IMR-90 (cell line): ENCODE results near the gene COL5A3. TPM values are rescaled to one million over a fixed set of nuclear protein-coding genes. Genes with fewer than 3 reads are reported as not detected.

Experiments
- ATAC-seq: fragments of 200-7000 bp; cut with Tn5 transposase; 2 replicates; pipeline ENCODE4 v1.9.1; 2020; ENCODE audit warnings: low read depth, mild to moderate bottlenecking, moderate library complexity
- BruUV-seq: library from RNA; stranded (reverse); fragments of 400-500 nt; replicated peaks from 2 replicates; lab custom pipeline; 2021; lab: Mats Ljungman, UMichigan
- CTCF ChIA-PET: fragments of 300-600 bp; formaldehyde crosslinking; extraction: SDS; loops from one replicate; lab custom pipeline; 2021; ENCODE audit warnings: antibody characterized with exemption; lab: Yijun Ruan, JAX
- POLR2A ChIA-PET: fragments of 300-600 bp; sonication (Branson Sonifier 250); formaldehyde crosslinking; loops from one replicate; lab custom pipeline; 2022; ENCODE audit warnings: antibody characterized with exemption; ENCODE audit not compliant: unreplicated experiment; lab: Charles Lee
- DNase-seq: peaks from one replicate; pipeline ENCODE4 v3.0.0; 2013
- H2AFZ ChIP-seq: replicated peaks from 2 replicates; pipeline ENCODE3; 2013; ENCODE audit warnings: low read length, mild to moderate bottlenecking; ENCODE audit not compliant: poor library complexity
- H2AK5ac ChIP-seq: 2 replicates; pipeline ENCODE4 v1.6.1; 2013; ENCODE audit warnings: low read depth, low read length, inconsistent platforms
- H2AK9ac ChIP-seq: replicated peaks from 2 replicates; pipeline ENCODE3; 2013; ENCODE audit warnings: mild to moderate bottlenecking, low read depth, low read length, moderate library complexity; ENCODE audit not compliant: poor library complexity
- H2BK120ac ChIP-seq: 2 replicates; pipeline ENCODE4 v1.6.1; 2013; ENCODE audit warnings: low read depth, low read length, inconsistent platforms
- H2BK15ac ChIP-seq: 3 replicates; pipeline ENCODE4 v1.6.1; 2013; ENCODE audit warnings: low read depth, low read length, inconsistent platforms
- H2BK20ac ChIP-seq: 2 replicates; pipeline ENCODE4 v1.6.1; 2013; ENCODE audit warnings: low read depth, mild to moderate bottlenecking, inconsistent platforms, low read length, moderate library complexity
- H2BK5ac ChIP-seq: 2 replicates; pipeline ENCODE4 v1.6.1; 2013; ENCODE audit warnings: mild to moderate bottlenecking, low read depth, low read length, inconsistent platforms; ENCODE audit not compliant: poor library complexity, severe bottlenecking
- H3K14ac ChIP-seq: replicated peaks from 2 replicates; pipeline ENCODE4 v1.6.1; 2013; ENCODE audit warnings: low read depth, low read length, inconsistent platforms
- H3K18ac ChIP-seq: 2 replicates; pipeline ENCODE4 v1.6.1; 2013; ENCODE audit warnings: low read depth, low read length, control low read depth
- H3K23ac ChIP-seq: 2 replicates; pipeline ENCODE4 v1.6.1; 2013; ENCODE audit warnings: low read depth, low read length, inconsistent platforms
- H3K27ac ChIP-seq: 2 replicates; pipeline ENCODE4 v1.5.1; 2013; ENCODE audit warnings: mild to moderate bottlenecking, control low read depth, low read length; ENCODE audit not compliant: insufficient read depth
- H3K27me3 ChIP-seq: 2 replicates; pipeline ENCODE4 v1.6.1; 2013; ENCODE audit warnings: low read length; ENCODE audit not compliant: control insufficient read depth, insufficient read depth
- H3K36me3 ChIP-seq: 2 replicates; pipeline ENCODE4 v1.6.1; 2013; ENCODE audit warnings: low read length, mixed read lengths; ENCODE audit not compliant: control insufficient read depth, insufficient read depth
- H3K4ac ChIP-seq: 2 replicates; pipeline ENCODE4 v1.6.1; 2013; ENCODE audit warnings: low read depth, low read length, inconsistent platforms
- H3K4me1 ChIP-seq: 2 replicates; pipeline ENCODE4 v1.6.1; 2013; ENCODE audit warnings: low read length, mixed read lengths; ENCODE audit not compliant: control insufficient read depth, insufficient read depth
- H3K4me2 ChIP-seq: 2 replicates; pipeline ENCODE4 v1.6.1; 2013; ENCODE audit warnings: low read depth, mild to moderate bottlenecking, control low read depth, low read length, moderate library complexity
- H3K4me3 ChIP-seq: 2 replicates; pipeline ENCODE4 v1.5.1; 2013; ENCODE audit warnings: low read depth, mild to moderate bottlenecking, control low read depth, low read length, moderate library complexity; ENCODE audit not compliant: insufficient read depth
- H3K56ac ChIP-seq: 2 replicates; pipeline ENCODE4 v1.6.1; 2013; ENCODE audit warnings: low read length, inconsistent platforms; ENCODE audit not compliant: insufficient read depth; ENCODE audit errors: extremely low read depth
- H3K79me1 ChIP-seq, 2 experiments: 2 replicates each; pipeline ENCODE4 v1.6.1; 2013; ENCODE audit warnings: low read length in 2 of 2, inconsistent platforms in 1 of 2, low read depth in 1 of 2
- H3K9ac ChIP-seq: 2 replicates; pipeline ENCODE4 v1.6.1; 2013; ENCODE audit warnings: low read depth, low read length, control low read depth
- H3K9me1 ChIP-seq: 2 replicates; pipeline ENCODE4 v1.6.1; 2013; ENCODE audit warnings: low read length, inconsistent platforms; ENCODE audit not compliant: insufficient read depth
- H3K9me3 ChIP-seq: 2 replicates; pipeline ENCODE4 v1.6.1; 2013; ENCODE audit warnings: low read length; ENCODE audit not compliant: control insufficient read depth, insufficient read depth
- H4K20me1 ChIP-seq: 2 replicates; pipeline ENCODE4 v1.6.1; 2013; ENCODE audit warnings: low read length, inconsistent platforms; ENCODE audit not compliant: insufficient read depth
- H4K5ac ChIP-seq: 2 replicates; pipeline ENCODE4 v1.6.1; 2013; ENCODE audit warnings: mild to moderate bottlenecking, low read depth, low read length, control low read depth
- H4K8ac ChIP-seq, 2 experiments: 2 replicates each; pipeline ENCODE4 v1.6.1; 2013; ENCODE audit warnings: low read depth in 2 of 2, low read length in 2 of 2, control low read depth in 1 of 2, inconsistent platforms in 1 of 2
- H4K91ac ChIP-seq: 2 replicates; pipeline ENCODE4 v1.6.1; 2013; ENCODE audit warnings: low read depth, low read length, inconsistent platforms; ENCODE audit not compliant: insufficient read depth
- MAFK ChIP-seq: IDR thresholded peaks from 2 replicates; pipeline ENCODE4 v1.6.1; 2012; ENCODE audit warnings: low read depth, low read length, improper control_type of control experiment
- dilution Hi-C: fragments of 300-500 bp; cut with HindIII; formaldehyde crosslinking; loops from one replicate; pipeline ENCODE4 v1.14.3; 2018; ENCODE audit warnings: low sequenced_read_pairs; ENCODE audit not compliant: unreplicated experiment
- in situ Hi-C: fragments of 300-500 bp; cut with MboI; formaldehyde crosslinking; loops from 3 replicates; pipeline ENCODE4 v1.14.3; 2019; ENCODE audit warnings: low sequenced_read_pairs, inconsistent platforms, mixed read lengths
- intact Hi-C: fragments of 100-400 bp; cut with micrococcal nuclease; formaldehyde crosslinking; loops from 2 replicates; pipeline ENCODE4 v1.10.0; 2022
- polyA plus RNA-seq, 3 experiments: library from polyadenylated mRNA; depleted of rRNA; stranded (reverse); fragments of >200 nt; gene quantifications; 2 replicates each; pipeline ENCODE4 v1.2.3, GENCODE V29; 2012; ENCODE audit warnings: low replicate concordance in 1 of 3
- total RNA-seq: library from RNA; depleted of rRNA; stranded (reverse); fragments of >200 nt; gene quantifications from 2 replicates; pipeline ENCODE4 v1.2.3, GENCODE V29; 2012

The COL5A3 gene
- total and polyA plus RNA-seq, 2 of the 4 experiments (the other 2 are of a cell fraction): 0.54 to 1.5 TPM

- H3K4me1 ChIP-seq: peaks cover 15% of the 10 kb centered on the region
- H3K9ac ChIP-seq: no peak overlapping the region
- H3K27ac ChIP-seq: no peak overlapping the region
- H2BK5ac ChIP-seq: no peak overlapping the region
- peak overlapping the region; percentile 59; the same call in 1 of the 2 replicates for H2BK20ac ChIP-seq
- H2AK9ac ChIP-seq: no peak overlapping the region
- DNase-seq (no peak), ATAC-seq (no peak)
- no peak overlapping the region for H3K4me3 ChIP-seq
- H2AFZ ChIP-seq: no peak overlapping the region
- peak overlapping the region; percentile 77 for H2BK15ac ChIP-seq
- dilution Hi-C loops (no loop called here), intact Hi-C loops (no loop called here), in situ Hi-C loops (no loop called here)
- peaks cover 22% of the 10 kb centered on the region for H3K9me1 ChIP-seq
- no peak overlapping the region for H4K8ac ChIP-seq
- H4K20me1 ChIP-seq: peaks cover 14% of the 10 kb centered on the region
- no peak overlapping the region for H3K18ac ChIP-seq
- peak overlapping the region; percentile 74 for H4K91ac ChIP-seq
- H3K9me3 ChIP-seq: no peaks in the 10 kb centered on the region
- no peak for TF ChIP-seq MAFK
- BruUV-seq: no TSS peak
- H3K79me1 ChIP-seq: peaks cover 2 to 9% of the 10 kb centered on the region in 2 experiments; a peak in 3 of 4 replicates
- peak overlapping the region; percentile 20 for H3K4ac ChIP-seq
- peaks cover 4% of the 10 kb centered on the region for H3K36me3 ChIP-seq
- CTCF ChIA-PET: no interaction called here
- no peak overlapping the region for H3K56ac ChIP-seq
- no peaks in the 10 kb centered on the region for H3K27me3 ChIP-seq
- H4K5ac ChIP-seq: no peak overlapping the region
- H3K23ac ChIP-seq: no peak overlapping the region
- POLR2A ChIA-PET: interaction anchor here (0.6 kb wide), 1 partner anchor 111 kb away, joined by 4 read pairs; no protein-coding TSS in a partner anchor
- H2BK120ac ChIP-seq: no peak overlapping the region
- H3K4me2 ChIP-seq: no peak overlapping the region
- H2AK5ac ChIP-seq: peak overlapping the region; percentile 79
- 0 out of 2 replicates have a peak overlapping the region, but pooled peaks have one; percentile 14 for H3K14ac ChIP-seq
Observed at GRCh38 chr19:10006752-10007323, 3.5 kb downstream of the COL5A3 start.
